GM21737 (cell line): ENCODE results near the gene TRABD2B.

ENCODE experiments used
- ATAC-seq: cut with Tn5 transposase; IDR thresholded peaks from one replicate; pipeline ENCODE4 v1.9.1; 2021; ENCODE audit warnings: mild to moderate bottlenecking, moderate library complexity; ENCODE audit not compliant: unreplicated experiment

The TRABD2B gene

GRCh38 chr1:47886141-47886540 is 111.0 kb downstream of the TRABD2B start:
- no peak for ATAC-seq

- no peak for ATAC-seq
Observed at GRCh38 chr1:47885062-47885830, 111.9 kb downstream of the TRABD2B start.

- ATAC-seq: no peak
Observed at GRCh38 chr1:47883963-47884362, 113.2 kb downstream of the TRABD2B start.

- ATAC-seq: no peak
Observed at GRCh38 chr1:47881505-47882442, 115.4 kb downstream of the TRABD2B start.

- ATAC-seq: no peak
Observed at GRCh38 chr1:47876587-47876963, 120.6 kb downstream of the TRABD2B start.

GRCh38 chr1:47875831-47876586 is 121.2 kb downstream of the TRABD2B start:
- no peak for ATAC-seq

- no peak for ATAC-seq
Observed at GRCh38 chr1:47875036-47875435, 122.1 kb downstream of the TRABD2B start.

GRCh38 chr1:47873337-47873736 is 123.8 kb downstream of the TRABD2B start:
- ATAC-seq: no peak

GRCh38 chr1:47872886-47873285 is 124.3 kb downstream of the TRABD2B start:
- no peak for ATAC-seq

GRCh38 chr1:47871799-47872353 is 125.3 kb downstream of the TRABD2B start:
- no peak for ATAC-seq

GRCh38 chr1:47870946-47871676 is 126.1 kb downstream of the TRABD2B start:
- no peak for ATAC-seq

- ATAC-seq: no peak
Observed at GRCh38 chr1:47870480-47870879, 126.7 kb downstream of the TRABD2B start.

GRCh38 chr1:47868348-47868676 is 128.9 kb downstream of the TRABD2B start:
- ATAC-seq: no peak

GRCh38 chr1:47867438-47868347 is 129.5 kb downstream of the TRABD2B start:
- no peak for ATAC-seq

- no peak for ATAC-seq
Observed at GRCh38 chr1:47866601-47867437, 130.4 kb downstream of the TRABD2B start.

- ATAC-seq: no peak
Observed at GRCh38 chr1:47865881-47866535, 131.2 kb downstream of the TRABD2B start.

- ATAC-seq: no peak
Observed at GRCh38 chr1:47859092-47859743, 138.0 kb downstream of the TRABD2B start.
